Measurements from ENCODE around the gene KSR1.
"Not testable (repeated sequence)": the region's sequence is repeated elsewhere in the genome, so short reads cannot be mapped to it uniquely, and the experiment has no call there.

KSR1 gene

DNA sequence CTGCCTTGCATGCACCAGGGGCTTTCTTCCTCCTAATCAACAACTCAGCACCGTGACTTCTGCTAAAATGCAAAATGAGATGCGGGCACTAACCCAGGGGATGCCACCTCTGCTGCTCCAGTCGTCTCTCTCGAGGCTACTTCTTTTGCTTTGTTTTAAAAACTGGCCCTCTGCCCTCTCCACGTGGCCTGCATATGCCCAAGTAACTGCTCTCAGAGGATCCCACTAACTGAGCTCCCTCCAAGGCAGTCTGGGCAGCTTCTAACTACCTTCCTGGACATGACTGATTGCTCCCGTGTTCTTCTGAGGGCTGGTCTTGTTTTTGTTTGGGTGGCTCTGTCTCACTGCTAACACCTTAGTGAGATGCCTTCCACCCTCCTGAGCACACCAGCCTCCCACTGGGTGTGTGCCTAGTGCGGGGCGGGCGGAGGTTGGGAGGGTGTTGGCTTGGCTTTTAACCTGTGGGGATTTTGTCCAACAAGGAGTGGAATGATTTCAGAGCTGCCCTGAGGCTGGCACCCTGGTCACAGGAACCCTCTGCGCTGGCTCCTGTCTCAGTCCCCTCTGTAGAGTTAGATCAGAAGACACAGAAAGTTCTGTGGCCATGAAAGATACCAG is 165.8 kb downstream of the KSR1 start:
- DNase-seq: no peak

DNA sequence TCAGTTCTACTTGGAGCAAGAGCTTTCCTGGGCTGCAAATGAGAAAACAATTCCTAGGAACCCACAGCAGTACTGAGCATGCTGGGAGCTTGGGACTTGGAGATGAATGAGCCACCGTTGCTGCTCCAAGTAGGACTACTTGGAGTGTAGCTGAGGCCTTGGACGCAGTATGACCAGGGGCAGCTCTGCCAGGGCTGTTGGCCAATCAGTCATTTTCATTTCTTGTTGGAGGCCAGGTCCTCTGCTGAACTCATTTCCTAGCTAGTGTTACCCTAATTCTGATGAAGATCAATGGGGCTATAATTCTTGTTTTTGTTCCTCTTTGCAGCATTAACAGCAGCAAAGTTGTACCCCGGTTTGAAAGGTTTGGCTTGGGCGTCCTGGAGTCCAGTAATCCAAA is 166.7 kb downstream of the KSR1 start:
- DNase-seq: no peak

- DNase-seq: no peak
Measured at GRCh38 chr17:27623614-27624013, 167.4 kb downstream of the KSR1 start.

- no peak for DNase-seq
Measured at GRCh38 chr17:27624539-27624938, 168.3 kb downstream of the KSR1 start.

GRCh38 chr17:27625856-27626255 is 169.6 kb downstream of the KSR1 start:
- DNase-seq: no peak

DNA sequence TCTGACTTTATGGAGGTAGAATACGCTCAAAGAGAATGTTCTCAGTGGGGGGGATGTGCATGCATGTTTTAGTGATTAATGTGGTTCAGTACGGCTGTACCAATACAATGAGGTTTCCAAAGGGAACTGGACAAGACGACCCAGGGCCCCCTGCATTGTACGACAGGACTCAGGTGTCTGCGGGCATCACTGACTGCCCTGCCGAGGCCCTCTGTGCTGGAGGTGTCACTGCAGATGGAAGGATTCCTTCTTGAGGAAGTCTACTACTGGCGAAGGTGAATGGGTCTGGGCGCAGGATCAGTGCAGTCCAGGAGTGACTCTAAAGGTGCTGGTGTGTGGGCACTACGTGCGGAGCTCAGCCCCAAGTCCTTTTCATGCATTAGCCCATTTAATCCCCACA is 171.3 kb downstream of the KSR1 start:
- no peak for DNase-seq

DNA sequence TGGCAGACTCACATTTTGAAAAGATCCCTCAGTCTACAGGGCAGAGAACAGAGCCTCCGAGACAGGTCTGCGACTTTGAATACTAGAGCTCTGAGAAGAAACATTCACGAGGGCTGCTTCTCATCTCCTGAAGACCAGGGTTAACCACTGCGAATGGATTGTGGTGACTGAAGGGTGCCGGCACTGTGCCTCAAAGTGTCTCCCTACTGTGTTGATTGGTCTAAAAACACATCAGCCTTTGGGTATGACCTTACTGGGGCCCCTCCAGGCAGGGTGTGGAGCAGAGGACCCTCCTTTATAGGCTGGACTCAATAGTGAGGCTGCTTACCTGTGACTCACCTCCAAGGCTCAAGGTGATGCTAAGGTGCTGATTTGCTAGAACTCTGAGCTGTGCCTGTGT is 172.1 kb downstream of the KSR1 start:
- DNase-seq: no peak

DNA sequence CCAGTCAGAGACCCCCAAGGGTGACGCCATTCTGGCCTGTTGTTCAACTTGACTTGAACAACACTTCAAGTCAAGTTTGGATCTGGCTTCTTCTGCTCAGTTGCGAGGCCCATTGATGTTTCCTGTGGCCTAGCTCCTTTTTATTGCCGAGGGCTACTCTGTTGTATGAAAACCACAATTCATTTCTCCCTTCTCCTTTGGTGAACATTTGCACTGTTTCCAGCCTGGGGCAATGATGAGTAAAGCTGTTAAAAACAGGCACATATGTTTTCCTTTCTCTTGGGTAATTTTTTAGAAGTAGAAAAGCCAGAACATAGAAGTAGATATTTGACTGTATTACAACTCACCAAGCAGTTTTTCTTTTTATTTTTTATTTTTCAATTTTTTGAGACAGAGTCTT is 173.0 kb downstream of the KSR1 start:
- not testable (repeated sequence) for DNase-seq

- DNase-seq: no peak
Measured at GRCh38 chr17:27630607-27631410, 174.6 kb downstream of the KSR1 start, which contains the start of gene LGALS9. Gene LGALS9, plus strand, starts transcription at chr17:27631188. Its CDS starts 78 bp downstream, at chr17:27631266.

GRCh38 chr17:27631411-27631760 is 175.1 kb downstream of the KSR1 start:
- DNase-seq: no peak

- DNase-seq: no peak
Measured at GRCh38 chr17:27631897-27632725, 175.9 kb downstream of the KSR1 start.

GRCh38 chr17:27632766-27633165 is 176.5 kb downstream of the KSR1 start:
- DNase-seq: not testable (repeated sequence)

DNA sequence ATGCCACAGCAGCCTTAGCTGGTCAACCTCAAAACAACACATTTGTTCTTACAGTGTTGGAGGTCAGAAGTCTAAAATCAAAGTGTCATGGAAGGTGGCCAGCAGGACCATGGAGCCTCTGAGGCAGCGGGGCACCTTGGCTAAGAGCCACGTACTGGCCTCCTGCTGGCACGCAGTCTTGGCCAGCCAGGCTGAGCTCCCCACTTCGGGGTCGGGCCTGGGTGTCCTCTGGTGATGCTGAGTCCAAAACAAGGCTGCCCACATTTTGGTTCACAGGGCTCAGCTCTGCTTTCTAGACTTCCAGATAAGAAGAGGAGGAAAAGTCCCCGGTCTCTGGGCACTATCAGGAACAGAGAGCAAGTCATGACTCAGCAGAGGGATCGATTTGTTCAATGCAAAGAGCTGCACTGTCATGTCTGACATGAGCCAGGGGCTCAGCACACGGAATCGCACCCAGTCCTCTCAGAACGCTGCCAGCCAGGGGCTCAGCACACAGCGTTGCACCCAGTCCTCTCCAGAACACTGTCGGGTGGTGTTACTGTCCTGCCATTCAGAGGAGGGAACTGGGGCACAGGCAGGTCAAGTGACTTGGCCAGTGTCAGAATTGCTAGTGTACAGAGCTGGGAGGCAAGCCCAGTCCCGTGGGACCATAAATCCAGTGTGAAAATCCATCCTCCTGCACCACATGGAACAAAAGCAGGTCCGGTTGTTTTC is 177.2 kb downstream of the KSR1 start:
- DNase-seq: no peak

- no peak for DNase-seq
Measured at GRCh38 chr17:27634026-27634335, 177.7 kb downstream of the KSR1 start.

DNA sequence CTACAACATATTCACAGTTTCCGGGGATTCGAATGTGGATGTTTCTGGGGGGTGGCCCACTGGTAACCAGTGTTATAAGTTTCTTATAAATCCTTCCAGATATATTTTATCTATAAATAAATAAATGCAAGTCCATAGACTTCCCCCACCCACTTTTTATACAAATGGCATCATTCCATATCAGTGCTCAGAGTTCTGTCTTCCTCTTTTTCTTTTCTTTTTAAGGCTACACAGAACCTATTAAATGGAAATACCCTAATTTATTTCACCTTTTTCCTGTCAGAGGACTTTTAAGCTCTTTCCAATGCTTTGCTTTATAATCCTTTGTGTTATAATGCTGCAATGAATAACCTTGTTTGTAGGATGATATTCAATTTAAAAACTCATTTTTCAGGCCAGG is 178.5 kb downstream of the KSR1 start:
- no peak for DNase-seq

- no peak for DNase-seq
Measured at GRCh38 chr17:27635275-27635823, 179.1 kb downstream of the KSR1 start.

DNA sequence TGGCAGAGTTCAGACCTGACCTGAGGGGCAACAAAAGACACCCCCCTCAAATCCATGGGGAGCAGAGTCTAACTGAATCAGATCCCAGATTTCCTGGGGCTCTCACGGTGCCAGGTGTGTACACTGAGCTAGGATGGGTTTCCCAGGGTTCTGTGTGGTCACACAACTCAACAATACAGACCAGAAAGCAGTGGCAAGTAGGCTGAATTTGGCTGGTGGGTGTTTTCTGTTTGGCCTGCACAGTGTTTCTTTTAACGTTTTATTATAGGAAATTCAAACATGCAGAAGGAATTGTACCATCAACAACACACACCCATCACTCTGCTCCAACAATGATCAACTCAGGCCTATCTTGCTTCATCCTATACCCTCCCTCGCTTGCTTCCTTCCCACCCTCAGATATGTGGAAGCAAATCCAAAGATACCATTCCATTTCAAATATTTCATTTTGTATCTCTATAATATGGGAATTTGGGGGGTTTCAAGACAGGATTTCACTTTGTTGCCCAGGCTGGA is 179.8 kb downstream of the KSR1 start:
- DNase-seq: not testable (repeated sequence)

GRCh38 chr17:27637818-27638217 is 181.6 kb downstream of the KSR1 start:
- not testable (repeated sequence) for DNase-seq

GRCh38 chr17:27638415-27638914 is 182.2 kb downstream of the KSR1 start:
- DNase-seq: not testable (repeated sequence)

GRCh38 chr17:27640790-27641189 is 184.5 kb downstream of the KSR1 start:
- DNase-seq: no peak

DNA sequence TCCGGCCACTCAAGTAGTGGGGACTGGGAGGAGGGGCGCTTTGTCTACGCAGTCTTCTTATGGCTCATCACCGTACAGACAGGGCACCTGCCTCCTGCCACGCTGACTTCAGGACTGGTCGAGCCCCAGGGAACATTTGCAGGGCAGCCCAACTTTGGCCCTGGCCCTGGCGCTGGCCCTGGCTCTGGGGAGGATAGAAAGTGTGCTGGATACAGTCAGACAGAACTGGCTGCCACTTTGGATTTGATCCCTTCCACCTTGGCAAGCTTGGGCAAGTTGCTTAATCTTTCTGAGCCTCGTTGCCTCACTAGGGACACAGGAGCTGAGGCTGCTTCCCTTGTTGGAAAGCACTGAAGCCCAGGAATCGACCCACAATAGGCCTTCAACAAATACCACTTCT is 188.3 kb downstream of the KSR1 start:
- DNase-seq: no peak

DNA sequence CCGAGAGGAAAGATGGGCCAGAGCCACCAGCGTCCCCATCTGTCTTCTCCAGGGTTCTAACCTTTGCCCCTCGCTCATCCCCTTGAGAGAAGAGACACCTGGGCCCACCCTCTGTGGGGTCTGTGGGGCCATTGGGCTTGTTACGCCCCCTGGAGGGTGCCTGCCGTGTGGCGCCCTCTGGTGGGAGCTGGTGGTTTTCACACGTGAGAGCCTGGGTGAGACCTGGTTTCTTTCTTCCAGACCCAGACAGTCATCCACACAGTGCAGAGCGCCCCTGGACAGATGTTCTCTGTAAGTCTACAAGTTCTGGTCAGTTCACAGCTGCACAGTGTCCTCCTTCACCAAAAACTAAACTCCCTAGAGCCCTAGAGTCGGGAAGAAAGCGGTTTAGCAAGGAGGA is 189.4 kb downstream of the KSR1 start:
- not testable (repeated sequence) for DNase-seq
